Uterus (tissue), 2 donors: ENCODE results near the gene CAMSAP2.

Source experiments
- CTCF ChIP-seq, 4 experiments: fragments of 200-600 bp in 2 of 4; fragments of 450-650 bp in 2 of 4; sonication (generic) in 2 of 4; IDR thresholded peaks; one replicate each; pipeline ENCODE4 v1.5.1; 2016 to 2019; ENCODE audit warnings: antibody characterized with exemption in 4 of 4, mild to moderate bottlenecking in 2 of 4, moderate library complexity in 1 of 4
- POLR2A ChIP-seq, 2 donors: fragments of 450-650 bp; IDR thresholded peaks; one replicate each; pipeline ENCODE4 v1.6.1; 2016; ENCODE audit warnings: antibody characterized with exemption in 2 of 2, mild to moderate bottlenecking in 1 of 2, moderate library complexity in 1 of 2

GRCh38 chr1:200738949-200739651, 407 bp downstream of the CAMSAP2 start:
- peak in 1 of 4 experiments; percentile 2 for TF ChIP-seq CTCF (IDR thresholded peaks at IDR 0.05)
- TF ChIP-seq POLR2A (IDR thresholded peaks at IDR 0.05), result peak; percentile 69 to 92
